22Rv1 (cell line): ENCODE results near the gene KLHL21.

ENCODE experiments used
- ZFX ChIP-seq: fragments of 450-650 bp; IDR thresholded peaks from 2 replicates; pipeline ENCODE4 v1.6.1; 2017; ENCODE audit warnings: antibody characterized with exemption, borderline replicate concordance
- TF ChIP-seq, protein P1 (sequence below): fragments of 450-650 bp; IDR thresholded peaks from 2 replicates; pipeline ENCODE4 v1.5.1; 2017; ENCODE audit warnings: mild to moderate bottlenecking

DNA sequence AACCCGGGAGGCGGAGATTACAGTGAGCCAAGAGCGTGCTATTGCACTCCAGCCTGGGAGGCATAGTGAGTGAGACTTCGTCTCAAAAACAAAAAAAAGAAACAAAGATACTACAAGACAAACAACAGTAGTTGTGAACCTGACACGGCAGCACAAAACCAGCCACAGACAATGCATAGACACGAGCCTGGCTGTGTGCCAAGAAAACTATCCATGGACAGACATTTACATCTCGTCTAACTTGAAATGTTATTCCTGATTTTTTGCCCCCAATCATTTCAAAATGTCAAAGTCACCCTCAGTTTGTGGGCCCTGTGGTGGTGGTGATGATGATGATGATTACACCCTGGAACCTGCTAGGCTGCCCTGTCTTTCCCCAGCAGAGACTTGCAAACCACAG is 6.3 kb downstream of the KLHL21 start:
- TF ChIP-seq, protein P1, sequence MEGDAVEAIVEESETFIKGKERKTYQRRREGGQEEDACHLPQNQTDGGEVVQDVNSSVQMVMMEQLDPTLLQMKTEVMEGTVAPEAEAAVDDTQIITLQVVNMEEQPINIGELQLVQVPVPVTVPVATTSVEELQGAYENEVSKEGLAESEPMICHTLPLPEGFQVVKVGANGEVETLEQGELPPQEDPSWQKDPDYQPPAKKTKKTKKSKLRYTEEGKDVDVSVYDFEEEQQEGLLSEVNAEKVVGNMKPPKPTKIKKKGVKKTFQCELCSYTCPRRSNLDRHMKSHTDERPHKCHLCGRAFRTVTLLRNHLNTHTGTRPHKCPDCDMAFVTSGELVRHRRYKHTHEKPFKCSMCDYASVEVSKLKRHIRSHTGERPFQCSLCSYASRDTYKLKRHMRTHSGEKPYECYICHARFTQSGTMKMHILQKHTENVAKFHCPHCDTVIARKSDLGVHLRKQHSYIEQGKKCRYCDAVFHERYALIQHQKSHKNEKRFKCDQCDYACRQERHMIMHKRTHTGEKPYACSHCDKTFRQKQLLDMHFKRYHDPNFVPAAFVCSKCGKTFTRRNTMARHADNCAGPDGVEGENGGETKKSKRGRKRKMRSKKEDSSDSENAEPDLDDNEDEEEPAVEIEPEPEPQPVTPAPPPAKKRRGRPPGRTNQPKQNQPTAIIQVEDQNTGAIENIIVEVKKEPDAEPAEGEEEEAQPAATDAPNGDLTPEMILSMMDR: no peak
- no peak for TF ChIP-seq ZFX
